Hepatocyte (in vitro differentiated cells): ENCODE measurements around the gene TFEB.

Source experiments
- EZH2 ChIP-seq: fragments of 200-600 bp; sonication (generic); IDR thresholded peaks from 2 replicates; pipeline ENCODE4 v1.6.1; 2016; ENCODE audit warnings: antibody characterized with exemption, mild to moderate bottlenecking, borderline replicate concordance
- TF ChIP-seq, protein P1 (sequence below): fragments of 200-600 bp; sonication (generic); IDR thresholded peaks from 2 replicates; pipeline ENCODE4 v1.5.1; 2016; ENCODE audit warnings: antibody characterized with exemption, mild to moderate bottlenecking; ENCODE audit not compliant: poor library complexity

DNA sequence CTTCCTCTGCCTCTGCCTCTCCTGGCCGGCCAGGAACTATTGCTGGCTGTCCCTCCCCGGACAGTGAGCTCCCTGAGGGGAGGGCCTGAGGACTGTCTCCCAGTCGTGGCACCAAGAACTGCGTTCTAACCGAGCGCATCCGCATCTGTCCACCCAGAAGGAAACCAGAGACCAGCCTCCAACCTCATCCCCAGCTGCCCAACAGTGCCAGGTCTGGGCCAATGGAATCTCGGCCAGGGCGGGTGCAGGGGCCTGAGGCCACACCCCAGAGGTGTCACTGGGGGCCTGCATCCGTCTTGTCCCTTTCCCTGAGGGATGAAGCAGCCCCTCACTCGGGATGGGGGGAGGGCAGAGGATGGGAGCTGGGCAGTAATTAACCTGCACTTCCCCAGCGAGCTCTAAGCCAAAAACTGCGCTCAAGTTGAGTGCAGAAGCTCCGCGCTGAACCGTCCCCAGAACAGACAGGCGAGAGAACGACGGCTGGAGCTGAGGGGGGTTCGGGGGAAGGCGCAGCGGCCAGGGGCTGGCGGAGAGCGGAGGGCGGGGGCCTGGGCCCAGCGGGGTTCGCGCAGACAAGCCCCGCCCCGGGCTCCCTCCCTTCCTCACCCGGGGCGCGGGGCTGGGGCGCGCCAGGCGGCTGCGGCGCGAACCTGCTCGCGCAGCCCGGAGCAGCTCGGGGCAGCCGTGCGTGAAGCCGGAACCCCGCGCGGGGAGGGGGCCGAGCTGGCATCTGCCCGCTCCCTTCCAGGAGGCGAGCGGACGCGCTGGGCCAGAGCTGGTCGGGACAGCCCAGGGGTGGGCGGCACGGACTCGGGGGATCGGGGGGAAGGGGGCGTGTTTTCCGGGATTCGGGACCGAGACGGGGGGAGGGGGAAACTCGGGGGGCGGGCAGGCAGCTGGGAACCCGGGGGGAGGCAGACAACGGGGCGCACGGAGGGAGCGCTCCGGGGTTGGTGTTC, 1.4 kb downstream of the TFEB start:
- TF ChIP-seq, protein P1, sequence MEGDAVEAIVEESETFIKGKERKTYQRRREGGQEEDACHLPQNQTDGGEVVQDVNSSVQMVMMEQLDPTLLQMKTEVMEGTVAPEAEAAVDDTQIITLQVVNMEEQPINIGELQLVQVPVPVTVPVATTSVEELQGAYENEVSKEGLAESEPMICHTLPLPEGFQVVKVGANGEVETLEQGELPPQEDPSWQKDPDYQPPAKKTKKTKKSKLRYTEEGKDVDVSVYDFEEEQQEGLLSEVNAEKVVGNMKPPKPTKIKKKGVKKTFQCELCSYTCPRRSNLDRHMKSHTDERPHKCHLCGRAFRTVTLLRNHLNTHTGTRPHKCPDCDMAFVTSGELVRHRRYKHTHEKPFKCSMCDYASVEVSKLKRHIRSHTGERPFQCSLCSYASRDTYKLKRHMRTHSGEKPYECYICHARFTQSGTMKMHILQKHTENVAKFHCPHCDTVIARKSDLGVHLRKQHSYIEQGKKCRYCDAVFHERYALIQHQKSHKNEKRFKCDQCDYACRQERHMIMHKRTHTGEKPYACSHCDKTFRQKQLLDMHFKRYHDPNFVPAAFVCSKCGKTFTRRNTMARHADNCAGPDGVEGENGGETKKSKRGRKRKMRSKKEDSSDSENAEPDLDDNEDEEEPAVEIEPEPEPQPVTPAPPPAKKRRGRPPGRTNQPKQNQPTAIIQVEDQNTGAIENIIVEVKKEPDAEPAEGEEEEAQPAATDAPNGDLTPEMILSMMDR: no peak
- no peak for TF ChIP-seq EZH2
